Measurements from ENCODE around the gene SLC41A3.
"Not testable (repeated sequence)": the region's sequence is repeated elsewhere in the genome, so short reads cannot be mapped to it uniquely, and the experiment has no call there.

SLC41A3 gene

GRCh38 chr3:126106336-126107202, 22.6 kb upstream of the SLC41A3 start:
- TF ChIP-seq POLR2A (IDR thresholded peaks at IDR 0.05; ENCODE audit: low read depth, low read length): no peak

DNA sequence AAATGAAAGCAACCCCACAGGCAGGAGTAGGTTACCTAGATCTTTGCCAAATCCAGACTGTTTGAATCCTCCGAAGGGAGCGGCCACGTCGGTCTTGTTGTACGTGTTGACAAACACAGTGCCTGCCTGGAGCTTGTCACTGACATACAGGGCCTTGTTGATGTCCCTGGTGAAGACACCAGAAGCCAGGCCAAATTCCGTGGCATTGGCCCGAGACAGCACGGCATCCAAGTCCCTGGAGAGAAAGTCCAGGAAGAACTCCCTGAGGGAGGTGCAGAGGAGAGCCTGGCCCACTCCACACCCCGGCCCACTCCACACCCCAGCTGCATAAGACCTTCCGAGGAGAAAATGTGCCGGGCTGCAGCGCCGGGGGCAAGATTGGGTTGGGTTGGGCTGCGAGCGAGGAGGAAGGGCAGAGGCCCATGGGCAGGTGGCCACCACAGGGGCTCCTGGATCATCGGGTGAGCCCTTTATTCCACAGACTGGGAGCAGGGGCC, 21.8 kb upstream of the SLC41A3 start:
- FAIRE-seq (no peak), DNase-seq (ENCODE audit: insufficient read length, low spot score) (no peak)
- TF ChIP-seq POLR2A (IDR thresholded peaks at IDR 0.05; ENCODE audit: low read depth, low read length): no peak

More at GRCh38 chr3:126106336-126107202, 22.6 kb upstream of the SLC41A3 start:
- FAIRE-seq (no peak), DNase-seq (ENCODE audit: insufficient read length, low spot score) (no peak)

DNA sequence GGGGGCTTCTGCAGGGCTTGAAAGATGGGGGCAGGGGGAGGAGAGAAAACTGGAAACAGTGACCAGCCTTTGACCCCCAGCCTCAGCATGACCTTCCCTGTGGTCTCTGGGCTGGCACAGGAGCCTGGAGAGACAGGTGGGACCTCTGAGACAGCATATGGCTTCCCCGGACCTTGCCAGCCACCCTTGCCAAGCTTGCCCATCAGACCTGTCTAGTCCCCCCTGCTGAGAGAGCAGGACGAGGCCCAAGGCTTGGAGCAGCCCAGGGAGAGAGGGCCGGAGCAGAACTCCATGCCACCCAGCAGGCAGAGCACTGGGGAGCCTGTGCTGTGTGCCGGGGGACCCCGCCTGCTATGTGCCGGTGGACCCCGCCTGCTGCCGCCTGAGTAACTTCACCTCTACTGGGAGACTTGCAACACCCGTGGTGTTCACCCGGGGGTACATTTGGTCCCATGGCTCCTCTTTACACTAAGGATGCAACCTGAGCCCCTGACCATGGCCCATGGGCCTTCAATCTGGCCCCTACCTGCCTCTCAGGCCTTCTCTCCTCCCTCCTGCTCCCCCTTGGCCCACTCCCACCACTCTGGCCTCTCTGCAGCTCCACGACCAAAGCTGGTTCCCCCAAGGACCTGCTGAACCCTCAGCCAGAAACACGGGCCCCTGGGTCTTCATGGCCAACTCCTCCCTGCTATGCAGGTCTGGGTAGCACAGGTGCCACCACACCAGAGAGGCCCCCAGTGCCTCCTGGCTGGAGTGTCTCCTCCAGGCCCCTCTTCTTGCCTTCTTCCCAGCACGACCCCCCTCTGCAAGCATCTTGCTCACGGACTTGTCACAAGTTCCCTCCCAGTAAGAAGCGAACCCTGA, 21.1 kb upstream of the SLC41A3 start:
- DNase-seq (ENCODE audit: insufficient read length, low spot score): no peak
- TF ChIP-seq POLR2A (IDR thresholded peaks at IDR 0.05; ENCODE audit: low read depth, low read length): no peak
- no peak for FAIRE-seq

DNA sequence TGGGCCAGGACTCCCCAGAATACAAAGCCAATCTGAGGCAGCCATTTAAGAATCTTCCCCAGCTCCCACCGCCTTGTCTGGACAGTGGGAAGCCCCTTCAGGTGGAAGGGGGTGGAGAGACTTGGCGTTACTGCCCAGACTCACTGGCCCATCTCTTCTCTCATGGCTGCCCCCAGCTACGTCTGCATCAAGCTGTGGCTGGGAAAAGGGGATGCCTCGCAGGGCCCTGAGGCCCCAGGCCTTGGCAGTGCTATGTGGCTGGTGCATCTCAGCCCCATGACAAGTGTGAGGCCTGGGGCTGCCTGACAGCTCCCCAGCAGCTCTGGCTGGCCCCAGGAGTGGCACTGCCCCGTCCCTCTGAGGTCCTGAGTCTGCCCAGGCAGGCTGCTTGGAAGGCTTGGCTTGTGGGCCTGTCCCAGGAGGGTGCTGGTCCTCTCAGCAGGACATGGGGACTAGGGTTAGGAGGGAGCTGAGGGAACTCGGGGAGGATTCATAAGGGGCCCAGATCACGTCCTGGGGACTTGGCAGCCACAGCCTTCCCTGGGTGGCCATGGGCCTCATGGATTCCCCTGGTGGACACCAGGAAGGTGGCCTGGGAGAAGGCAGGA, 20.2 kb upstream of the SLC41A3 start:
- FAIRE-seq: no peak
- no peak for DNase-seq (ENCODE audit: insufficient read length, low spot score)
- no peak for TF ChIP-seq POLR2A (IDR thresholded peaks at IDR 0.05; ENCODE audit: low read depth, low read length)

GRCh38 chr3:126103121-126104027, 19.4 kb upstream of the SLC41A3 start:
- FAIRE-seq (no peak), DNase-seq (ENCODE audit: insufficient read length, low spot score) (no peak)
- no peak for TF ChIP-seq POLR2A (IDR thresholded peaks at IDR 0.05; ENCODE audit: low read depth, low read length)

- DNase-seq (ENCODE audit: insufficient read length, low spot score) (no peak), FAIRE-seq (no peak)
- TF ChIP-seq POLR2A (IDR thresholded peaks at IDR 0.05; ENCODE audit: low read depth, low read length): no peak
Observed at GRCh38 chr3:126102530-126102951, 18.6 kb upstream of the SLC41A3 start.

DNA sequence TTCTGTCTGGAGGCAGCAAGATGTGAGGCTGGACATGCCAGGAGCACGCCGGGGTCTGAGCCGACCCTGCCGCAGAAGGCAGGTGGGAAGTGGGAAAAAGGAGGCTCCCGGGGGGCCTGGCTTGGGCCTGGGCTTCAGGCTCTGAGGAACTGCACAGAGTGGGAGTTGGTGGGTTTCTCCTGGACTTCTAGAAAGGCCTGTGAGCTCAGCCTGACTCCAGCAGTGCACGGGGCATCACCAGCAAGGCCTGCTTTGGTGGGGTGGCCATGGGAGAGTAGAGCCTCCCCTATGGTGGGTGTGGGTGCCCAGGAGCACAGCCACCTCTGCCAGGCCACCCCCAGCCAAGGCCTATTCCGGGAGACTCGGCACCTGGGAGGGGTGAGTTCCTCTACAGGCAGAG, 18.1 kb upstream of the SLC41A3 start:
- FAIRE-seq: no peak

GRCh38 chr3:126101521-126101982, 17.6 kb upstream of the SLC41A3 start:
- TF ChIP-seq POLR2A (IDR thresholded peaks at IDR 0.05; ENCODE audit: low read depth, low read length): no peak
- DNase-seq (ENCODE audit: insufficient read length, low spot score) (no peak), FAIRE-seq (no peak)

More for the DNA sequence above, 18.1 kb upstream of the SLC41A3 start:
- no peak for DNase-seq (ENCODE audit: insufficient read length, low spot score)
- TF ChIP-seq POLR2A (IDR thresholded peaks at IDR 0.05; ENCODE audit: low read depth, low read length): no peak

- TF ChIP-seq POLR2A (IDR thresholded peaks at IDR 0.05; ENCODE audit: low read depth, low read length): no peak
- DNase-seq (ENCODE audit: insufficient read length, low spot score): no peak
- FAIRE-seq: no peak
Observed at GRCh38 chr3:126100634-126101301, 16.8 kb upstream of the SLC41A3 start.

DNA sequence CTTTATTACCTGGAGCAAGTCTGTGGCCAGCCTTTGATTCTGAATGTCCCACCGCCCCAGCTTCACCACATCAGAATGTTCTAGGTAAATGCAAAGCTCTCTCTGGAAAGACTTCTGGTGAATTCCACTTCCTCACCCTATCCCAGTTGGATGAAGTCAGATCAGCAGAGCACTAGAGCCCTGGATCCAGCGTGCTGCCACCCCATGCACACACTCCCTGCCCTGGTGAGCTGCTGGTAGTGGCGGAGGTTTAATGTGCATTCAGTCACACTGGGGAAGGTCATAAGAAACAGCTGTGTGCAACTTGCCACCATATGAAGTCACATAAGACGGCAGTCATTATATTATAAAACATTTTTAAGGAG, 16.3 kb upstream of the SLC41A3 start:
- no peak for FAIRE-seq
- no peak for TF ChIP-seq POLR2A (IDR thresholded peaks at IDR 0.05; ENCODE audit: low read depth, low read length)
- no peak for DNase-seq (ENCODE audit: insufficient read length, low spot score)

DNA sequence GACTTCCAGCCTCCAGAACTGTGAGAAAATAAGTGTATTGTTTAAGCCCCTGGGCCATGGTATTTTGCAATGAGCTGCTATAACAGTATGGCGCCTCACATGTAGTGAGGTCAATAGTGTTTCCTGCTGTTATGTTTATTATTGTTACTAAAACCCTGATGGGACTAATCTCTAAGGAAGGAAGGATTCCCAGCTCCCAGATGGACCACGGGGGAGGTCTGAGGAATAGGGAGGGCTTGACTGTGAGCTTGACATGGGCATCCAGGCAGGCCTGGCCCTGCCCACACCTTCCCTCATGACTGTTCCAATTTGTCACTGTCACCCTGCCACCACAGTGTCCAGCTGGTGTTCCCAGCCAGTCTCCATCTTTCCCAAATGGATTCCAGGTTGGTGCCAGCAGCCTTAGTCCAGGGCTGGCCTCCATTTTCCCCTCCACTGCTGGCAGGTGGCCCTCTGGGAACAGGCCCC, 14.5 kb upstream of the SLC41A3 start:
- DNase-seq (ENCODE audit: insufficient read length, low spot score): no peak

DNA sequence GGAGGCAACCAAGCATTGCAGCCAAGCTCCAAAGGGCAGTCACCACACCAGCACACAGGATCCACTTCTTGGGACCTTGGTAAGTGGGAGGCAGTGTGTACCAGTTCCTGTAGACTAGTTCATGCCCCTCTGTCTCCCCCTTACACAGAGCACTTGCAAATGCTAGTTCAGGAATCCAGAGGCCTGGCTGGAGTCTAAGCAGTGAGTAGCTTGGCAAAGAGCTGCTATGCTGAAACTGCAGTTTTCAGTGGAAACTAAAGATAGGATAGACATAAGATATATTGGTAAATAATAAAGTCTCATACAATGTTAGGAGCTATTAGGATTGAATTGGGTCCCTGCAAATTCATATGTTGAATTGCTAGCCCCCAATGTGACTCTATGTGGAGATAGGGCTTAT, 13.9 kb upstream of the SLC41A3 start:
- no peak for FAIRE-seq
- DNase-seq (ENCODE audit: insufficient read length, low spot score): no peak
- no peak for TF ChIP-seq POLR2A (IDR thresholded peaks at IDR 0.05; ENCODE audit: low read depth, low read length)

More for the DNA sequence above, 14.5 kb upstream of the SLC41A3 start:
- FAIRE-seq: no peak
- no peak for TF ChIP-seq POLR2A (IDR thresholded peaks at IDR 0.05; ENCODE audit: low read depth, low read length)

- not testable (repeated sequence) for FAIRE-seq; DNase-seq (ENCODE audit: insufficient read length, low spot score)
Observed at GRCh38 chr3:126096274-126096673, 12.3 kb upstream of the SLC41A3 start.

GRCh38 chr3:126092128-126092527, 8.2 kb upstream of the SLC41A3 start:
- FAIRE-seq; DNase-seq (ENCODE audit: insufficient read length, low spot score): not testable (repeated sequence)

All from H54 (cell line).